K562 (cell line): ENCODE data around the gene CLDN10. TPM values are rescaled to one million over a fixed set of nuclear protein-coding genes. Genes with fewer than 3 reads are reported as not detected.

Experiments used
- CEBPB ChIP-seq: fragments of 450-650 bp; IDR thresholded peaks from 2 replicates; pipeline ENCODE4 v1.6.1; 2016; ENCODE audit warnings: missing genetic modification characterization, missing compliant biosample characterization
- GTF2F1 ChIP-seq: IDR thresholded peaks from 2 replicates; pipeline ENCODE4 v1.6.1; 2011; ENCODE audit warnings: low read depth, low read length, improper control_type of control experiment
- NFE2L1 ChIP-seq: fragments of 450-650 bp; IDR thresholded peaks from 2 replicates; pipeline ENCODE4 v1.6.1; 2016; ENCODE audit warnings: missing genetic modification characterization, low read depth, mild to moderate bottlenecking, missing compliant biosample characterization, moderate library complexity, borderline replicate concordance
- RHOXF2B ChIP-seq: fragments of 250-450 bp; sonication (Bioruptor Pico); conservative IDR thresholded peaks from 2 replicates; pipeline ENCODE4 v1.5.1; 2021
- ZC3H8 ChIP-seq: fragments of 450-650 bp; IDR thresholded peaks from 2 replicates; pipeline ENCODE4 v1.6.1; 2017
- polyA plus RNA-seq, 8 experiments: library from polyadenylated mRNA; depleted of rRNA in 4 of 8; stranded (reverse) in 5 of 8; unstranded in 3 of 8; fragments of >200 nt; fragmentation: Nextera tagmentation in 2 of 8; fragmentation: Illumina TruSeq in 1 of 8; extraction: Ambion mirVana in 2 of 8; extraction: Trizol in 1 of 8; gene quantifications; 2 replicates each; pipeline versions ENCODE4 v1.2.1 to v1.2.3, GENCODE V29; 2011 to 2014; ENCODE audit warnings: inconsistent platforms in 1 of 8, missing spikeins in 1 of 8
- total RNA-seq, 7 experiments: library from RNA; depleted of rRNA in 6 of 7; stranded (reverse); fragments of >200 nt in 6 of 7; fragmentation: Illumina TruSeq in 2 of 7; extraction: Trizol in 2 of 7; gene quantifications; 2 replicates each; pipeline versions ENCODE4 v1.2.1 to v1.2.3, GENCODE V29; 2011 to 2021; ENCODE audit warnings: low replicate concordance in 1 of 7
- TF ChIP-seq, protein P1 (sequence below), 2 experiments: fragments of 450-650 bp; formaldehyde crosslinking in 1 of 2; IDR thresholded peaks; 2 replicates each; pipeline versions ENCODE4 v1.4.0 to v1.6.1; 2014 to 2020; ENCODE audit warnings: mild to moderate bottlenecking in 2 of 2, borderline replicate concordance in 1 of 2, low read depth in 1 of 2
- TF ChIP-seq, protein P2 (sequence below): sonication (generic); formaldehyde crosslinking; IDR thresholded peaks from 2 replicates; pipeline ENCODE4 v1.8.1; 2023; ENCODE audit warnings: mild to moderate bottlenecking, missing genetic modification reagents, moderate library complexity

CLDN10 gene
- total and polyA plus RNA-seq, 9 of the 15 experiments (the other 6 are each of a cell fraction or from before 2014, with no cell fraction given), result not detected

DNA sequence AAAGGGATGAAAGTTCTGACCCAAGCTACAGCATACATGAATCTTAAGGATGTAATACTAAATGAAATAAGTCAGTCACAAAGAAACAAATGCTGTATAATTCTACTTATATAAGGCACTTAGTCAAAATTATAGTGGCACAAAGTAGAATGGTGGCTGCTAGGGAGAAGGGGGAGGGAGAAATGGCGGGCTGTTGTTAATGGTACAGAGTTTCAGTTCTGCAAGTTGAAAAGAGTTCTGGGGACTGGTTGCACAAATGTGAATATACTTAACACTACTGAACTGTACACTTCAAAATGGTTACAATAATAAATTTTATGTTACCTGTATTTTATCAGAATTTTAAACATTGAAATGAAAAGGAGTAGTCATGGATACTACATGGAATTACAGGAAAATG, 48.9 kb upstream of the CLDN10 start (continued):
- TF ChIP-seq, protein P1, sequence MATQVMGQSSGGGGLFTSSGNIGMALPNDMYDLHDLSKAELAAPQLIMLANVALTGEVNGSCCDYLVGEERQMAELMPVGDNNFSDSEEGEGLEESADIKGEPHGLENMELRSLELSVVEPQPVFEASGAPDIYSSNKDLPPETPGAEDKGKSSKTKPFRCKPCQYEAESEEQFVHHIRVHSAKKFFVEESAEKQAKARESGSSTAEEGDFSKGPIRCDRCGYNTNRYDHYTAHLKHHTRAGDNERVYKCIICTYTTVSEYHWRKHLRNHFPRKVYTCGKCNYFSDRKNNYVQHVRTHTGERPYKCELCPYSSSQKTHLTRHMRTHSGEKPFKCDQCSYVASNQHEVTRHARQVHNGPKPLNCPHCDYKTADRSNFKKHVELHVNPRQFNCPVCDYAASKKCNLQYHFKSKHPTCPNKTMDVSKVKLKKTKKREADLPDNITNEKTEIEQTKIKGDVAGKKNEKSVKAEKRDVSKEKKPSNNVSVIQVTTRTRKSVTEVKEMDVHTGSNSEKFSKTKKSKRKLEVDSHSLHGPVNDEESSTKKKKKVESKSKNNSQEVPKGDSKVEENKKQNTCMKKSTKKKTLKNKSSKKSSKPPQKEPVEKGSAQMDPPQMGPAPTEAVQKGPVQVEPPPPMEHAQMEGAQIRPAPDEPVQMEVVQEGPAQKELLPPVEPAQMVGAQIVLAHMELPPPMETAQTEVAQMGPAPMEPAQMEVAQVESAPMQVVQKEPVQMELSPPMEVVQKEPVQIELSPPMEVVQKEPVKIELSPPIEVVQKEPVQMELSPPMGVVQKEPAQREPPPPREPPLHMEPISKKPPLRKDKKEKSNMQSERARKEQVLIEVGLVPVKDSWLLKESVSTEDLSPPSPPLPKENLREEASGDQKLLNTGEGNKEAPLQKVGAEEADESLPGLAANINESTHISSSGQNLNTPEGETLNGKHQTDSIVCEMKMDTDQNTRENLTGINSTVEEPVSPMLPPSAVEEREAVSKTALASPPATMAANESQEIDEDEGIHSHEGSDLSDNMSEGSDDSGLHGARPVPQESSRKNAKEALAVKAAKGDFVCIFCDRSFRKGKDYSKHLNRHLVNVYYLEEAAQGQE (IDR thresholded peaks at IDR 0.05; ENCODE audit: borderline replicate concordance), result no peak
- TF ChIP-seq, protein P1 (CRISPR knock-in tag; IDR thresholded peaks at IDR 0.05; ENCODE audit: low read depth), result no peak
- TF ChIP-seq NFE2L1 (tag) (no peak), GTF2F1 (no peak), ZC3H8 (no peak), CEBPB (tag) (no peak), RHOXF2B (CRISPR knock-in tag) (no peak)
- TF ChIP-seq, protein P2, sequence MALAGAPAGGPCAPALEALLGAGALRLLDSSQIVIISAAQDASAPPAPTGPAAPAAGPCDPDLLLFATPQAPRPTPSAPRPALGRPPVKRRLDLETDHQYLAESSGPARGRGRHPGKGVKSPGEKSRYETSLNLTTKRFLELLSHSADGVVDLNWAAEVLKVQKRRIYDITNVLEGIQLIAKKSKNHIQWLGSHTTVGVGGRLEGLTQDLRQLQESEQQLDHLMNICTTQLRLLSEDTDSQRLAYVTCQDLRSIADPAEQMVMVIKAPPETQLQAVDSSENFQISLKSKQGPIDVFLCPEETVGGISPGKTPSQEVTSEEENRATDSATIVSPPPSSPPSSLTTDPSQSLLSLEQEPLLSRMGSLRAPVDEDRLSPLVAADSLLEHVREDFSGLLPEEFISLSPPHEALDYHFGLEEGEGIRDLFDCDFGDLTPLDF (CRISPR knock-in tag), result no peak
